ENCODE data around the gene RRAS2. TPM values are rescaled to one million over a fixed set of nuclear protein-coding genes. Genes with fewer than 3 reads are reported as not detected.

Gene RRAS2
- polyA plus RNA-seq, 1 of the 3 experiments (the other 2 are of a cell fraction) = 53.3 TPM

GRCh38 chr11:14372011-14372410 lies 13.0 kb upstream of the RRAS2 start:
- H3K27me3 ChIP-seq (ENCODE audit: insufficient read depth) = no peaks in the 10 kb centered on the region
- 94% methylated on average over 2 of the region's 2 CpGs for WGBS (ENCODE audit: low lambda C conversion rate)
- H3K27ac ChIP-seq (ENCODE audit: low read depth in 2 of 2, low read length in 1 of 2) = no peak overlapping the region
- no peak overlapping the region for H3K4me3 ChIP-seq (ENCODE audit: low read depth in 2 of 2, low read length in 1 of 2)
- H3K9me3 ChIP-seq = no peaks in the 10 kb centered on the region
- CTCF ChIA-PET = no interaction called here
- no peak overlapping the region for H3K9ac ChIP-seq
- H3K79me2 ChIP-seq (ENCODE audit: insufficient read depth) = no peaks in the 10 kb centered on the region
- H4K20me1 ChIP-seq (ENCODE audit: insufficient read depth) = no peaks in the 10 kb centered on the region
- no peak for DNase-seq
- POLR2A ChIA-PET = no interaction called here
- H3K9me2 ChIP-seq = no peaks in the 10 kb centered on the region
- H2AFZ ChIP-seq (ENCODE audit: low read depth) = no peak overlapping the region
- H3K4me2 ChIP-seq = no peak overlapping the region
- H3K4me1 ChIP-seq (ENCODE audit: control insufficient read depth in 1 of 2, insufficient read depth in 2 of 2, low read depth in 1 of 2, low read length in 1 of 2) = peaks cover 9 to 15% of the 10 kb centered on the region in 2 experiments; a peak in 3 of 4 replicates
- TF ChIP-seq RXRA (IDR thresholded peaks at IDR 0.05; ENCODE audit: borderline replicate concordance, low read depth) (no peak), ZBTB33 (IDR thresholded peaks at IDR 0.05; ENCODE audit: borderline replicate concordance, low read depth) (no peak), POLR2AphosphoS5 (IDR thresholded peaks at IDR 0.05; ENCODE audit: low read depth, low read length) (no peak), SMC3 (IDR thresholded peaks at IDR 0.05; ENCODE audit: low read depth, low read length) (no peak), RCOR1 (IDR thresholded peaks at IDR 0.05; ENCODE audit: low read length) (no peak), EZH2phosphoT487 (IDR thresholded peaks at IDR 0.05; ENCODE audit: borderline replicate concordance, low read depth) (no peak), FOXJ3 (CRISPR knock-in tag; IDR thresholded peaks at IDR 0.05) (no peak), ELF1 (IDR thresholded peaks at IDR 0.05) (no peak), FOSL2 (IDR thresholded peaks at IDR 0.05; ENCODE audit: borderline replicate concordance, low read depth) (no peak), USF2 (IDR thresholded peaks at IDR 0.05; ENCODE audit: borderline replicate concordance, low read depth, low read length) (no peak), FOXM1 (IDR thresholded peaks at IDR 0.05; ENCODE audit: low read depth) (no peak), RAD21 (IDR thresholded peaks at IDR 0.05; ENCODE audit: low read length) (no peak), JUND (IDR thresholded peaks at IDR 0.05) (no peak), TCF12 (IDR thresholded peaks at IDR 0.05) (no peak), GATA2 (CRISPR knock-in tag; IDR thresholded peaks at IDR 0.05) (no peak)
- TF ChIP-seq, protein P1, sequence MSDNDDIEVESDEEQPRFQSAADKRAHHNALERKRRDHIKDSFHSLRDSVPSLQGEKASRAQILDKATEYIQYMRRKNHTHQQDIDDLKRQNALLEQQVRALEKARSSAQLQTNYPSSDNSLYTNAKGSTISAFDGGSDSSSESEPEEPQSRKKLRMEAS (IDR thresholded peaks at IDR 0.05; ENCODE audit: low read depth) = no peak
- TF ChIP-seq, protein P2, sequence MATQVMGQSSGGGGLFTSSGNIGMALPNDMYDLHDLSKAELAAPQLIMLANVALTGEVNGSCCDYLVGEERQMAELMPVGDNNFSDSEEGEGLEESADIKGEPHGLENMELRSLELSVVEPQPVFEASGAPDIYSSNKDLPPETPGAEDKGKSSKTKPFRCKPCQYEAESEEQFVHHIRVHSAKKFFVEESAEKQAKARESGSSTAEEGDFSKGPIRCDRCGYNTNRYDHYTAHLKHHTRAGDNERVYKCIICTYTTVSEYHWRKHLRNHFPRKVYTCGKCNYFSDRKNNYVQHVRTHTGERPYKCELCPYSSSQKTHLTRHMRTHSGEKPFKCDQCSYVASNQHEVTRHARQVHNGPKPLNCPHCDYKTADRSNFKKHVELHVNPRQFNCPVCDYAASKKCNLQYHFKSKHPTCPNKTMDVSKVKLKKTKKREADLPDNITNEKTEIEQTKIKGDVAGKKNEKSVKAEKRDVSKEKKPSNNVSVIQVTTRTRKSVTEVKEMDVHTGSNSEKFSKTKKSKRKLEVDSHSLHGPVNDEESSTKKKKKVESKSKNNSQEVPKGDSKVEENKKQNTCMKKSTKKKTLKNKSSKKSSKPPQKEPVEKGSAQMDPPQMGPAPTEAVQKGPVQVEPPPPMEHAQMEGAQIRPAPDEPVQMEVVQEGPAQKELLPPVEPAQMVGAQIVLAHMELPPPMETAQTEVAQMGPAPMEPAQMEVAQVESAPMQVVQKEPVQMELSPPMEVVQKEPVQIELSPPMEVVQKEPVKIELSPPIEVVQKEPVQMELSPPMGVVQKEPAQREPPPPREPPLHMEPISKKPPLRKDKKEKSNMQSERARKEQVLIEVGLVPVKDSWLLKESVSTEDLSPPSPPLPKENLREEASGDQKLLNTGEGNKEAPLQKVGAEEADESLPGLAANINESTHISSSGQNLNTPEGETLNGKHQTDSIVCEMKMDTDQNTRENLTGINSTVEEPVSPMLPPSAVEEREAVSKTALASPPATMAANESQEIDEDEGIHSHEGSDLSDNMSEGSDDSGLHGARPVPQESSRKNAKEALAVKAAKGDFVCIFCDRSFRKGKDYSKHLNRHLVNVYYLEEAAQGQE (IDR thresholded peaks at IDR 0.05; ENCODE audit: low read depth, low read length) = no peak
- TF ChIP-seq, protein P3, sequence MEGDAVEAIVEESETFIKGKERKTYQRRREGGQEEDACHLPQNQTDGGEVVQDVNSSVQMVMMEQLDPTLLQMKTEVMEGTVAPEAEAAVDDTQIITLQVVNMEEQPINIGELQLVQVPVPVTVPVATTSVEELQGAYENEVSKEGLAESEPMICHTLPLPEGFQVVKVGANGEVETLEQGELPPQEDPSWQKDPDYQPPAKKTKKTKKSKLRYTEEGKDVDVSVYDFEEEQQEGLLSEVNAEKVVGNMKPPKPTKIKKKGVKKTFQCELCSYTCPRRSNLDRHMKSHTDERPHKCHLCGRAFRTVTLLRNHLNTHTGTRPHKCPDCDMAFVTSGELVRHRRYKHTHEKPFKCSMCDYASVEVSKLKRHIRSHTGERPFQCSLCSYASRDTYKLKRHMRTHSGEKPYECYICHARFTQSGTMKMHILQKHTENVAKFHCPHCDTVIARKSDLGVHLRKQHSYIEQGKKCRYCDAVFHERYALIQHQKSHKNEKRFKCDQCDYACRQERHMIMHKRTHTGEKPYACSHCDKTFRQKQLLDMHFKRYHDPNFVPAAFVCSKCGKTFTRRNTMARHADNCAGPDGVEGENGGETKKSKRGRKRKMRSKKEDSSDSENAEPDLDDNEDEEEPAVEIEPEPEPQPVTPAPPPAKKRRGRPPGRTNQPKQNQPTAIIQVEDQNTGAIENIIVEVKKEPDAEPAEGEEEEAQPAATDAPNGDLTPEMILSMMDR (IDR thresholded peaks at IDR 0.05) = no peak
- no peaks in the 10 kb centered on the region for H3K36me3 ChIP-seq (replicated peaks in 1 of 2; ENCODE audit: control insufficient read depth in 1 of 2, insufficient read depth in 2 of 2, low read length in 1 of 2)
- peaks cover 10% of the 10 kb centered on the region for H3F3A ChIP-seq (replicated peaks; ENCODE audit: insufficient read depth)

Measured in SK-N-SH (cell line).